Right cardiac atrium (tissue), 5 donors: ENCODE measurements around the gene ARSB. TPM values are rescaled to one million over a fixed set of nuclear protein-coding genes. Genes with fewer than 3 reads are reported as not detected.
A peak's percentile ranks its signal among the peaks of the same experiment; 100 is the strongest.

Source experiments
- ATAC-seq, 2 donors: fragments of 200-7000 bp; cut with Tn5 transposase; one replicate each; pipeline versions ENCODE4 v1.8.0 to v1.9.1; 2020; ENCODE audit warnings: moderate library complexity in 2 of 2, mild to moderate bottlenecking in 1 of 2
- DNase-seq, 3 donors: peaks; one replicate each; pipeline ENCODE4 v3.0.0-alpha.2; 2020
- H3K27ac ChIP-seq: one replicate; pipeline ENCODE4 v1.5.1; 2013; ENCODE audit warnings: mild to moderate bottlenecking, low read length, control low read depth, moderate library complexity
- H3K27me3 ChIP-seq: one replicate; pipeline ENCODE4 v1.6.1; 2013; ENCODE audit not compliant: control insufficient read depth, insufficient read depth
- H3K4me1 ChIP-seq: one replicate; pipeline ENCODE4 v1.6.1; 2013; ENCODE audit warnings: low read length; ENCODE audit not compliant: control insufficient read depth, insufficient read depth
- H3K4me3 ChIP-seq: one replicate; pipeline ENCODE4 v1.5.1; 2013; ENCODE audit warnings: low read length, control low read depth
- H3K9me3 ChIP-seq: one replicate; pipeline ENCODE4 v1.6.1; 2013; ENCODE audit warnings: low read length; ENCODE audit not compliant: control insufficient read depth
- WGBS: extraction: QIAGEN DNeasy Blood & Tissue Kit; methylation state at CpG from one replicate; pipeline ENCODE4 v1.1.7; 2013; 5-methylcytosine and 5-hydroxymethylcytosine counted together
- intact Hi-C, 4 donors: fragments of 100-400 bp; cut with DNase I; formaldehyde crosslinking; loops; one replicate each; pipeline versions ENCODE4 v1.11.0 to v1.14.0; 2022 to 2023
- polyA plus RNA-seq: library from polyadenylated mRNA; stranded (reverse); fragments of 200-250 nt; gene quantifications from one replicate; pipeline ENCODE4 v1.2.3, GENCODE V29; 2013
- total RNA-seq, 4 donors: library from RNA; stranded (reverse); fragmentation: NEBNext Ultra II Directional; extraction: Animal tissue kit (Norgen Biotek cat#: 25700); gene quantifications; one replicate each; pipeline ENCODE4 v1.2.1, GENCODE V29; 2021
- donor health status: healthy with polysubstance abuse.
- donor health status: DM: no; HTN: yes; CAD: no.
- donor health status: DM: no; HTN: no; CAD: no.
- donor health status: DM: no; HTN: yes; CAD: no; lungs with severe emphysema.
- donor health status: DM: yes; HTN: yes; CAD: no.

The ARSB gene
- total and polyA plus RNA-seq, 5 donors, result 4.8 to 14.1 (median 13.6) TPM

GRCh38 chr5:78803353-78803752 is 181.8 kb downstream of the ARSB start:
- DNase-seq, result peak; percentile 92 to 96 (median 94)
- Histone ChIP-seq H3K27ac (no peak overlapping the region), H3K4me1 (peaks cover under 1% of the 10 kb centered on the region), H3K4me3 (no peak overlapping the region), H3K27me3 (no peaks in the 10 kb centered on the region), H3K9me3 (no peaks in the 10 kb centered on the region)
- intact Hi-C loops, result no loop called here
- peak; percentile 92 to 95 for ATAC-seq
- 56% methylated on average over 6 of the region's 6 CpGs for WGBS

DNA sequence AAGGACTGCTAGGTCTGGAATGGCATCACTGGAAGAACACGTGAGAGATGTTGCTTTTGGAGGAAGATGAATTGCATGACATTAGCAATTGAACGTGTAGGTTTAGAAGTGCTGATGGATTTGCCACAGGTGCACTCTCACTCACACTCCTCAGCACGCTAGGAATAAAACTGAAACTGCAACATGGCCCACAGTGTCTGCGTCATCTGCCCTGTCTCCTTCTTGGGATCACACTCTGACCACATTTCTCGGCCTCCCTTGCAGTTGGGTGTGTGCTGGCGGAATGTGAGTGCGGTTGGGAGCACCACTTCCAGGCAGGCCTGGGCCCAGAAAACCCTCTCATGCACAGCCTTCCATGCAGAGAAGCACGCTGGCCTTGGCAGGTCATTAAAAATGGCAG is 183.7 kb downstream of the ARSB start:
- ATAC-seq, result no peak
- DNase-seq, result no peak
- WGBS, result 98% methylated on average over 8 of the region's 8 CpGs
- Histone ChIP-seq H3K4me1 (no peaks in the 10 kb centered on the region), H3K4me3 (no peak overlapping the region), H3K9me3 (no peaks in the 10 kb centered on the region), H3K27ac (no peak overlapping the region), H3K27me3 (no peaks in the 10 kb centered on the region)
- intact Hi-C loops, result no loop called here

- DNase-seq (no peak), ATAC-seq (no peak)
- intact Hi-C loops, result no loop called here
- no peaks in the 10 kb centered on the region for H3K9me3 ChIP-seq
- 86% methylated on average over 6 of the region's 6 CpGs for WGBS
- no peak overlapping the region for H3K4me3 ChIP-seq
- no peak overlapping the region for H3K27ac ChIP-seq
- no peaks in the 10 kb centered on the region for H3K4me1 ChIP-seq
- H3K27me3 ChIP-seq, result no peaks in the 10 kb centered on the region
Observed at GRCh38 chr5:78799266-78800017, 185.7 kb downstream of the ARSB start.

DNA sequence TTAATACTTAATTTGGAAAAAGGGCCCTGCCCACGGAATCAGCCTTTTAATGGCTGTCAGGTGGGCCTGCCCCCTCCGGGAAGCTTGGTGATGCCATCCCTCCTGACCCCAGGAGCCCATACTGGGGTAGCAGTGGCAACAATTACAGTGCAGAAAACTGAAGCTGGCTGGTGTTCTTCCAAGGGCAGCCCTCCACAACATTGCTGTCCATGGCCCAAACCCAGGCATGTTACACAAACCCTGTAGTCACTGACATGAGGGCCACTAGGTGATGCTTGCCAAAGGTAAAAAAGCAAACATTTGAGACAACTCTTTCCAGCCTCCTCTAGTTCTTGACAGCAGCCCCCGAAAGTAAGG is 186.5 kb downstream of the ARSB start:
- WGBS, result 63% methylated on average over 3 of the region's 3 CpGs
- Histone ChIP-seq H3K27ac (no peak overlapping the region), H3K4me3 (no peak overlapping the region), H3K27me3 (no peaks in the 10 kb centered on the region), H3K9me3 (no peaks in the 10 kb centered on the region), H3K4me1 (no peaks in the 10 kb centered on the region)
- ATAC-seq, result no peak
- no peak for DNase-seq
- intact Hi-C loops, result no loop called here

GRCh38 chr5:78797936-78798672 is 187.0 kb downstream of the ARSB start:
- intact Hi-C loops, result no loop called here
- H3K9me3 ChIP-seq, result no peaks in the 10 kb centered on the region
- ATAC-seq (no peak), DNase-seq (no peak)
- no peaks in the 10 kb centered on the region for H3K27me3 ChIP-seq
- WGBS, result 63% methylated on average over 8 of the region's 8 CpGs
- no peak overlapping the region for H3K27ac ChIP-seq
- H3K4me1 ChIP-seq, result no peaks in the 10 kb centered on the region
- no peak overlapping the region for H3K4me3 ChIP-seq

DNA sequence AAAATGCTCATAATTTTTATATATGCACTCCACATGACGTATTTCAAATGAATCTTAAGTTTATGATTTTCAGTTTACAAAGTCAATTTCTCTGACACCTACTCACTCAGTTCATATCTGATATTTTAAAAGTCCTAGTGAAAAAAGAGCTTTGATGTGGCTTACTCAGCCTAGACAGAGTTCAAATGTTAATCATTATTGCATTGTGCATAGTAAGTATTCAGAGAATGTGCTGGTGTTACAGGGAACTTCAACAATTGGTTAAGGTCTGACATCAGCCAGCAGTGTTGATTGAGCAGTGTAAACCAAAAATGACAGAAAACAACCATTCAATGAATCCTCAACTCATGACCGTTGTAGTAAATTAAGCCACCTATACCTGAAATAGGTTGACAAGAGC is 189.4 kb downstream of the ARSB start:
- intact Hi-C loops, result no loop called here
- no peaks in the 10 kb centered on the region for H3K9me3 ChIP-seq
- WGBS, result 95% methylated on average over 2 of the region's 2 CpGs
- DNase-seq (no peak), ATAC-seq (no peak)
- H3K4me3 ChIP-seq, result no peak overlapping the region
- H3K4me1 ChIP-seq, result no peaks in the 10 kb centered on the region
- no peak overlapping the region for H3K27ac ChIP-seq
- no peaks in the 10 kb centered on the region for H3K27me3 ChIP-seq

GRCh38 chr5:78794693-78795215 is 190.4 kb downstream of the ARSB start:
- no peaks in the 10 kb centered on the region for H3K27me3 ChIP-seq
- WGBS, result 88% methylated on average over 1 of the region's 1 CpG
- H3K4me1 ChIP-seq, result no peaks in the 10 kb centered on the region
- intact Hi-C loops, result no loop called here
- H3K9me3 ChIP-seq, result no peaks in the 10 kb centered on the region
- H3K27ac ChIP-seq, result no peak overlapping the region
- no peak overlapping the region for H3K4me3 ChIP-seq
- ATAC-seq, result no peak
- no peak for DNase-seq

DNA sequence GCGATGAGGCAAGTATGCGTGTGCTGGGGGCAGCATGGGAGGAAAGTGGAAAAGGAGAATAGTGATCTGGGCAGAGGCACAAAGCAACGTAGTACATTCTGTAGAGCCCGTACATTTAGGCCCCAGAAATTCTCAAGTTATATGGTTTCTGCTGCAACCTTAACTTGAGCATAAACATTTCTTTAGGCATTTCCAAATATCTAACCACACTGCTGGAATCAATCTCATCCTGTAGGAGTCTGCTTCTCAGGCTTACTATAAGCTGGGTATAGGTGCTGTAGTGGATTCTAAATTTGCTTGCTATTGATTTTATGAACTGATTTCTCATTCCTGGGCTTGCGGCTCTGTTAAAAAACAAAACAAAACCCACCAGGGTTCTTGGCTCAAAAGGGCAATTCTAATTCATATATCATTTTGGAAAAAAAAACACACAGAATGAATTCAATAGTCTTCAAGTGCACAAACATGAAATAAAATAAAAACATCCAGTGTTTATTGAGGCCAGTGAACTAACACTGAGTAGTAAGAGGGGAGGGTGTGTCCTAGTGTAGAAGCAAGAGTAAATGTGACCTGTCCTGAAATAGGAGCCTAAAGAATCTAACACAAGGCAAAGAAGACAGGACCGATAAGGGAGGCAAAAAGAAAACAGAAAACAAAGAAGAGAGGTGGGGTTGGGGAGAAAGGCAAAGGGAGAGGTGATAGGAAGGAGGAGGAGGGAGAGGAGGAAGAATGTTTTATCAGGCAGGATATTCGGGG is 191.0 kb downstream of the ARSB start:
- intact Hi-C loops, result no loop called here
- Histone ChIP-seq H3K4me1 (no peaks in the 10 kb centered on the region), H3K4me3 (no peak overlapping the region), H3K27me3 (no peaks in the 10 kb centered on the region), H3K9me3 (no peaks in the 10 kb centered on the region), H3K27ac (no peak overlapping the region)
- ATAC-seq, result no peak
- WGBS, result 79% methylated on average over 7 of the region's 7 CpGs
- no peak for DNase-seq

DNA sequence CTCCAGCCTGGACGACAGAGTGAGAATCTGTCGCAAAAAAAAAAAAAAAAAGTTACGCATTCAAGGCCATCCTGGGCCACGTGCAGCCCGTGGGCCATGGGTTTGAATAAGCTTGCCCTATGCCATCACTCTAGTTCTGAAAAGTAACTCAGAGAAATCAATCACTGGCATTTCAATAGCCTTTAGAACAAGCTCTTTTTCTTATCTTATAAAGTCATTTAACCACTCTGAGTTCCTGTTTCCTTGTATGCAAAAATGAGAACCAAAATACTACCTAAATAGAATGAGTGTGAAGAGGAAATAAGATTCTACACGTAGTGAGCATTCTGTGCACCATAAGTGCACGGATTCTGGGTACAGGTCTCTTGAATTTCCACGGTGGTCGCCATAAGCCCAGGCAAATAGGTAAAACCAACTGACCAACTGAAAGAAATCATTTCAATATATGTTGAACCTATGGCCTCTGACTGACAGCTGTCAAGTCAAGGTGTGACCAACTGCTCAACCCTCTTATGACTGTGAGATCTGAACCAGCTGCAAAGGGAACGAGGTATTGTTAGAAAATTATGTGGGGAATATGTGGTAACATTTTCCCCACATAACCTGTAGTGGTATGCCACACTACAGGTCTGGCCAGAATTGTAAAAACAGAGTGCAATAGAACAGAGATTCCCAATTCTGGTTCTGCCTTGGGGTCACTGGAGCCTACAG is 192.6 kb downstream of the ARSB start:
- ATAC-seq (no peak), DNase-seq (no peak)
- WGBS, result 84% methylated on average over 10 of the region's 10 CpGs
- no peak overlapping the region for H3K4me3 ChIP-seq
- no peak overlapping the region for H3K27ac ChIP-seq
- intact Hi-C loops, result no loop called here
- H3K27me3 ChIP-seq, result no peaks in the 10 kb centered on the region
- H3K9me3 ChIP-seq, result no peaks in the 10 kb centered on the region
- no peaks in the 10 kb centered on the region for H3K4me1 ChIP-seq

GRCh38 chr5:78791501-78792100 is 193.5 kb downstream of the ARSB start:
- 89% methylated on average over 11 of the region's 11 CpGs for WGBS
- no peaks in the 10 kb centered on the region for H3K27me3 ChIP-seq
- no peak overlapping the region for H3K27ac ChIP-seq
- intact Hi-C loops, result no loop called here
- no peak overlapping the region for H3K4me3 ChIP-seq
- DNase-seq (no peak), ATAC-seq (no peak)
- no peaks in the 10 kb centered on the region for H3K9me3 ChIP-seq
- H3K4me1 ChIP-seq, result no peaks in the 10 kb centered on the region
